Fibroblast of upper back skin (primary cell): ENCODE data around the gene ZNG1B.
"Not testable (repeated sequence)": the region's sequence is repeated elsewhere in the genome, so short reads cannot be mapped to it uniquely, and the experiment has no call there.

Experiments
- DNase-seq: peaks from one replicate; pipeline ENCODE4 v3.0.0-alpha.2; 2013

The ZNG1B gene

DNA sequence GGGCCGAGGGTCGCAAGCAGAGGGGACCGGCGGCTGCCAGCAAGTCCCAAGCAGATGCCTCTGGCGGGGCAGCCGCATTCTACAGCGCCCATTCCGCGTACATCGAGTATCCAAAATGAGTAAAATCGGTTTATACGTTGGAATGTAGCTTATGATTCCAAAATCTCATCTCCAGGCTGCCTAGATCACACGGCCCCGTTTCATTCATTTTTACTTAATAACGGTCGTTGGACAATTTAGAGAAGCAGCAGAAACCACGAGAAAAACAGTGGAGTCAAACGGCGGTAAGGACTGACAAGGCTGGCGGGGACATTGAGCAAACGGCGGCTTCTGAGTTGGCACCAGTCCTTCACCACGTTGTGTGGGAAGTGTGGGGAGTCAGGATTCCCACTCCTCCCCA lies 66.6 kb downstream of the ZNG1B start:
- DNase-seq, result not testable (repeated sequence)

DNA sequence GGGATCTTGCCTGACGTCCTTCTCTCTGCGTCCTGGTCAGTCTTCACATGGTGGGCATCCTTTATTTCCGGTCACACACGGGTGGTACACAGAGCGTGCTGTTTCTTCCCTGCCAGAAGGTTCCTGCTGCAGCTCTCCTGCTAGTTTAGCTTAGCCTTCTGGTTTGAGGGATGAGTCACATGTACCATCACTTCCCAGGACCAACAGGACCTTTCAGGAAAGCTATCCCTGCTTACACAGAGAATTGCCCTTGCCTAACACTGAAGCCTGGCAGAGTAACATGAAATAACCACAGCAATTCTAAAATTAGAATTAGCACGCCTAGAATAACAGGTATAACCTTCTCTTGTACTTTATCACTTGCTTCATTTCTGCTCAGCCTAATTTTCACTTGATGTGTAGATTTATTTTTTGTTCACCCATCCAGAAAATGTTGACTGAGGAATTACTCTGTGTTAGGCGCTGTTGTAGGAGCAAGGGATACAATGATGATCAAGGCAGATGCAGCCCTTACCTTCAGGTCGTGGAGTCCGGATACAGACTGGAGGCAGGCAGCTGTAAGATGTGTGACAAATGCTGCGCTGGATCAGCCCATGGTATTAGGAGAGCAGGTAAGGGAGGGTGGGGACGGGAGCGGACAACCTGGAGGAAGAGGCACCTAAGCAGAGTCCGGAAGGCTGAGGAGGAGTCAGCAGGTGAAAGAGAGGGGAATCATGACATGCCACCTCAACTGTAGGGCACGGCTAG lies 70.1 kb downstream of the ZNG1B start:
- DNase-seq, result not testable (repeated sequence)

DNA sequence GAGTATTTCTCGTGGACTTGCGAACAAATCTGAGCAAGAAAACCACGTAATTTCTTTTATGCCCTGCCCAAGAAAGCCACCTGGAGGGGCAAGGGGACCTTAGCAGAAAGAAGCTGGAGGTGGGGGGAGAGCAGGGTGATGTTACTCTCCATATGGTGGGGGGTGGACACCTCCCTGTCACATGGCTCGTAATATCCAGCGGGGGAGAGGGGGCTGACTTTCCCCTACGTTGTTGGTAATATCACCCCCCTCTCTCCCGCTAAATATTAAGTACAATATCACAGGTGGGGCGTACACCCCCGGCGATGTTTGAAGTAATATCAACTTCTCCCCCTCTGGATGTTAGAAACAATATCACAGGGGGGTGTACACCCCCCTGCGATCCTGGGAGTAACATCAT lies 70.7 kb downstream of the ZNG1B start:
- DNase-seq, result not testable (repeated sequence)

DNA sequence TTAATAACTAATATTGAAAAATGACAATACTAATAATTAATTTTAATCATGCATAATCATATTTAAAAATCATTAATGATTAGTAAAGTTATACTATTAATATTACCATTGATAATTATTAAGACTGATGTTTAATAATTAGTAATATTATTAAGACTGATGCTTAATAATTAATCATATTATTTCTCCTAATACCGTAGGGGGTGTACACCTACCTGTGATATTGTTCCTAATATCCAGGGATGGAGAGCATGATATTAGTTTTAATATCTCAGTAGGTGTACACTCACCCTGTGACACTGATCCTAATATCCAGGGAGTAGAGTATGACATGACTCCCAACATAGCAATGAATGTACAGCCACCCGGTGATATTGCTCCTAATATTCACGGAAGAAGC lies 73.4 kb downstream of the ZNG1B start:
- DNase-seq, result not testable (repeated sequence)

DNA sequence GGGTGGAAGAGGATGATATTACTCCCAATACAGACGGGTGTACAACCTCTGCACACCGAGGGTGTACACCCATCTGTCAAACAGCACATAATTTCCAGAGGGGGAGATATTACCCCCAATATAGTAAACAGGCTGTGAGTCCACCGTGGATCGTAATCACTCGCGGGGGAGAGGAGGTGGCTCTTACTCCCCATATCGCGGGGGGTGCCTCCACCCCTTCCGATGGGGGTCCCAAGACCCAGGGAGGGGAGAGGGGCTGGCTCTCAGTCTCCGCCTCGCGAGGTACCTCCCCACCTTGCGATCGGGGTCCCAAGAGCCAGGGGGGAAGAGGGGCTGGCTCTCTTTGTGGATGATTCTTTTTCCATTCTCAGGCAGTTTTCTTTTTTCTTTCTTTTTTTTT lies 74.4 kb downstream of the ZNG1B start:
- not testable (repeated sequence) for DNase-seq

DNA sequence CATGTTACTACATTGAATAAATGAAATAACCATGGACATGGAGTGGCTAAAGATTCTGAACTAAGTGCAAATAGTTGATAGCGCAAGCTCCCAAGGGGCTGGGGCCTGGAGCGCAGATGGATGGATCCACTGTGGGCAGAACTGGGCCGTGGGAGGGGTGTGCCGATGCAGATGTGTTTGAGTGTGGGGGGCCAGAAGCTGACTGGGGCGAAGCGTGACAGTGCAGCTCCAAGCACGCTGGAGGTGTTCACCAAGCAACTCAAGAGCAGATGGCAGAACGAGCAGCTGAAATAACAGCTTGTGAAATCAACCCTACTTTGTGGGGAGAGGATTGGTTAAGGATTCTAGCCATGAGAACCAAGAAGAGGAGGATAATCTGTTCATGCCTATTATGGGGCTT lies 78.0 kb downstream of the ZNG1B start:
- DNase-seq, result not testable (repeated sequence)

DNA sequence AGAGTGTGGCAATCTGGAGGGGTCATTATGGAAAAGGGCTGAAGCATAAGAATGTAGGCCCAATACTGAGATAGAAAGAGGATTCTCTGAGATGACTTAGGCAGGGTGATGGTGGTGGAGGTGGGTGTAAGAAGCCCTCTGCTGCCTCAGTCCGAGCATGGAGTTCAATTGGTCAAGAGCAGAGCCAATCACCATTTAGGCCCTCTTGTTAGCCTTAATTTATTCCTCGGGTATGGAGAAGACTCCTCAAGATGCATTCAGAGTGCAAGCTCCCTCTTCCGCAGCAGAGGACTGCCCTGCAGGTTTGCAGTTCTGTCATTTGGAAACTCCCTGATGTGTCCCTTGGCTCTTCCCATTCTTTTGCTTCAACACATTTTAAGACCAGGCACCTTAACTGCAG lies 78.5 kb downstream of the ZNG1B start:
- not testable (repeated sequence) for DNase-seq

DNA sequence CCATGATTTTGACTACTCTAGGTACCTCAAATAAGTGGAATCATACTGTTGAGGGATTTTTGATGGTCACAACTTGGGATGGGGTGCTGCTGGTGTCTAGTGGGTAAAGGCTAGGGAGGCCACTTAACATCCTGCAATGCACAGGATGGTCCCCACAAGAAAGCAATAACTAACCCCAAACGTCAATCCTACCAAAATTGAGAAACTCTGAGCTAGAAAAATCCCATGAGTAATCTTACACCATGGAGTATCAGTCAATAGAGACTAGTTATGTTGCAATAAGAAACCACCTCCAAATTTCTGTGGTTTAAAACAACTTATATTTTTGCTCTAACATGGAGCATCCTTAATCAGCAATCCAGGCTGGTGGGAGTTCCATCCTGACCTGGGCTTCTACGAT lies 79.5 kb downstream of the ZNG1B start:
- not testable (repeated sequence) for DNase-seq

DNA sequence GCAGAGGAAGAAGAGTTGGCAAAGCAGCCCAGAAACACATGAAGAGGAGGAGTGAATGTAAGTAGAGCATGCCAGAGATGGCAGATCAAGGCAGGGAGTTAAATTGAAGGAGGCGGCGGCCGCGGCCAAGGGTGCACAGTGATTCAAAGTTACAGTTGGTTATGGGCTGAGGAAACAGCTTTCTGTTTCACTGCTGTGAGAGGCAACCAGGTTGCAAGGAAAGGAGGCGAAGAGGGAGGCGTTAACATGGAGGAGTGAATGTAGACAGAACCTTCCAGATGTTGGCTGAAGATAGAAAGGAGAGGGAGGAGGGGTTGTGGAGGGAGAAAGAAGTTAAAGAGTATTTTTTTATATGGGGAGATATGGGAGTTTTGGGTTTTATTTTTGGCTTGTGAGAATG lies 83.3 kb downstream of the ZNG1B start:
- DNase-seq, result not testable (repeated sequence)

DNA sequence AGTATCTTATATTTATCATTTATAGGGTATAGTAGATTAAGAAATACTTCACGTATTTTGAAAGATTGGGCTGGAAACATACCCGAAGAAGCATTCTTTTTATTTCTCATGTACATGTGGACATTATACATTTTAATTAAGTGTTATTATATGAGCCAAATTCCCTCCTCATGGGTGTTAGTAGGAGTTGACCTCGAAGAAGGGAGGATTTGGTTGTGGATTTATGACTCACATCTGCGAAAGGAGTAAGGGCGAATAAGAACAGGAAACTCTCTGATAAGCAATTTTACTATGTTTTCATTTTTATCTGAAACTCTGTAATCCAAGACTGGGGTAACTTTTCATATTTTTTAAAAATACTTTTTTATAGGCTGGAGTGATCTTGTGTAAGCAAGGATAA lies 84.0 kb downstream of the ZNG1B start:
- DNase-seq, result not testable (repeated sequence)

DNA sequence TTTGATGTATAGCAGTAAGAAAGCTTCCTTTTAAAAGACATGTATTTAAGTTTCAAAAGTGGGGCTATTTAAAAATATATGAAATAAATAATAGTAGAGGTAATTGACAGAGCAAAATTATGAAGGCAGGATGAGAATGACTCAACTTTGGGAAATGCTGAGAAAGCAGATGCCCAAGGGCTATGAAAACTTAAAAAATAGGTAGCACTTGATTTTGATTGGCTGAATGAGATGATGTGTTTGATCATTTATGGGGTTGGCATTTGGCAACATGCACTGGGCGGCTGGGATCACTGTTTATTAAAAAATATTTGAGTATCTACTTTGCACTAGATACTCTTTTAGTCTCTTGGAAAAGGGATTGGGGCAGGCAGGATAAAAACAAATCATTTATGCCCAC lies 87.5 kb downstream of the ZNG1B start:
- not testable (repeated sequence) for DNase-seq

DNA sequence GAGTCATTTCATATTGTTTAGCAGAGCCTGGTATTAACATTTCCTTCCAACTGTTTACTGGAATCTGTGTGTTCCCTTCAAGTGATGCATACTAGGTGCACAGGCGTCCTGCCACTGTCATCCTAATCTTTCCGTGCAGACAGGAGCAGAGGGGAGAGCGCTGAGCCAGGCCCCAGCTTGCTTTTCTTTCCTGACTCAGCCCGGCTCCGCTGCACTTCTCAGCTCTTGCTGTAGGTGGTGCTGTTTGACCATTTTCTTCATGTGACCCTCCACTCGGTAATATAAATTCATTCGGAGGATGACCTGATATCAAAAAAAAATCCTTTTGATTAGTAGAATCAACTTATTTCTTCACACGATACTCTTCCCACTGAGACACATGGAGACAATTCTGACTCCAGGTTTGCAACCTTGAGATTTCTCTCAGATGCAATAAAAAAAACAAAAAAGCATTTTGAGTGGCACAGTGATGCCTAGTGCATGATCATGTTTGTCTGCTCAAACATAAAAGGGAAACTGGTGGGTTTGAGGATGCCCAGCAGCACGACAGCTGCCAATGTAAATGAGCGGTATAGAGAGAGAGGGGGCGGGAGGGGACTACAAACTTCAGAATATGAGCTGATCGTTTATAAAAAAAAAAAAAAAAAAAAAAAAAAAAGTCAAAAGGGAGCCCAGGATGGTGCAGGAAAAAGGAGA lies 90.0 kb downstream of the ZNG1B start:
- not testable (repeated sequence) for DNase-seq

DNA sequence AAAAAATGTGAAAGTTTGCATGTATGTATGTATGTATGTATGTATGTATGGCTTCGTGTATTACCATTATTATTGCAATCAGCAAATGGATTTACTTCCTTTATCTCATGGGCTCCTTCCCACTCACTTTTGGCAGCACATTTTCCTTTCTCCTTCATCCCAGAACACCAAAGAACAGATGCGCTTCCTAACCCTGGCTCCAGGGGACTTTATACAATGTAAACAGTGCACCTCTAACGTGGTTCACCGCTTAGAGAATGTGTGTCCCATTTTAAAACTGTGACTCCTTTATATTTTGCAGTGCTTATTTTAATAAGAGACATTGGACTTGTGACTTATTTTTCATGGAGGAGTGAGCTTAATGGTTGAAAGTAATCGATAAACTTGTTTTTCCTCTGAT lies 90.6 kb downstream of the ZNG1B start:
- not testable (repeated sequence) for DNase-seq

DNA sequence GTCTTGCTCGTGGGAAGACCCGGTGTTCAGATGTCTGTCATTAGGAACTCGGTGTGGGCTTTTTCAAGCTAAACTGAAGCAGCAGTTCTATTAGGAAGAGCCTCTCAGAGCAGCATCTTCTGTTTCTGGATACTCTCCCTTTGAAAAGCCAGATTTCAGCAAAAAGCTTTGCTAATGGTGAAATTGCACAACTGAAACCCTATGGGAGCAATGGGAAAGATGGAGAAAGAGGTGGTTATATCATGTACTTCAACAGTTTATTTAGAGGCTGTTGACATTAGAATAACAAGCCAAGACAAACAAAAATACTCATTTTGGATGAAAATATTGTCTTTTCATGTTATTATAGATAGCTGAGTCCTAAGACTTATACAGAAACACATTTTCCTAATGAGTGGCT lies 91.4 kb downstream of the ZNG1B start:
- not testable (repeated sequence) for DNase-seq

DNA sequence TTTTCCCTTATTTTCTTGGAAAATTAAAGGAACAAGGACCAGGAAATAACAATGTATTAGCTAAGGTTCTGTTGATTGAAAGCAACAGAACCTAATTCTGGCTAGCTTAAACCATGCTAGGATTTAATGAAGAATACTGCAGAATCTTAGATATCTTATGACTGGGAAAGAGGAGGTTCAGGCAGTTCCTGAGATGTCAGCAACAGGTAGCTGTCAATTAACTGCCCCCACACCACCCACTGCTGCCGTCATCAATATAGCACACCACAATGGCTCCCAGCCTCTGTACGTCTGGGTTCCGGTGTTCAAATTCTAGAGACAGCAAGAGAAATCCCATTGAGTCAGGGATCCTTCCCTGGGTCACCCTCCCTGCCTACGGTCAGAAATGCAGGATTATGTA lies 95.5 kb downstream of the ZNG1B start:
- not testable (repeated sequence) for DNase-seq

DNA sequence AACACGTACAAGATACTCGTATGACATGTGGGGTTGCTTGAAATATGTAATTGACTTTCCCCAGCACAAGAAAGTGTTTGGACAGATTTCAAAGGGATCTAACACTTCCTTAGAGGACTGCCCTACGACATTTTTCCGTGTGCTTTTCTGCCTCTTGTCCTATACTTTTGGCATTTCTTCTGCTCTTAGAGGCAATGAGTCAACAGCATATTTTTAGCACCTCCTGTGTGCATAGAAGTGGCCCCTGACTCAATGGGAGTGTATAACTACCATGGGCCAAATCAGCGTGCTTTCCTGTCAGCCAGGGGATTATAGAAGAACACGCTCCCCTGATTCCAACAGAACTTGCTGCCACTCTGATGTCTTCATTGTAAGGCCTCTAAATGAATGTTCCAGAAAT lies 99.1 kb downstream of the ZNG1B start:
- DNase-seq, result not testable (repeated sequence)

DNA sequence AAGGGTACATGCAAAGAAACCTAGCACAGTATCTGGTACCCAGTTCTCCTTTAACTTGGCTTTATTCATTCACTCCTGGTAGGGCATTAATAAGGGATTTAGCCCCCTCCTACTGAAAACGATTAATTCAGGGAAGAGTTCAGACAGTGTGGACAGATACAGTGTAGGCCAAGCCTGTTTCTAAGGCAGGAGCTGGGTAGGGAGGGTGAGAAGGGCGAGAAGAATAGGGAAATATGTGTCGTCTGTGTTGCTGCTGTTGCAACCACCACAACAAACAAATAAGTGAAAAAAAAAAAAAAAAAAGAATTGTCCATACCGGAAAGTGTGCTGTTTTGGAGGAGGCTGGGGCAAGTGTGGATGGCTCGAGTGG lies 103.3 kb downstream of the ZNG1B start:
- DNase-seq, result not testable (repeated sequence)

DNA sequence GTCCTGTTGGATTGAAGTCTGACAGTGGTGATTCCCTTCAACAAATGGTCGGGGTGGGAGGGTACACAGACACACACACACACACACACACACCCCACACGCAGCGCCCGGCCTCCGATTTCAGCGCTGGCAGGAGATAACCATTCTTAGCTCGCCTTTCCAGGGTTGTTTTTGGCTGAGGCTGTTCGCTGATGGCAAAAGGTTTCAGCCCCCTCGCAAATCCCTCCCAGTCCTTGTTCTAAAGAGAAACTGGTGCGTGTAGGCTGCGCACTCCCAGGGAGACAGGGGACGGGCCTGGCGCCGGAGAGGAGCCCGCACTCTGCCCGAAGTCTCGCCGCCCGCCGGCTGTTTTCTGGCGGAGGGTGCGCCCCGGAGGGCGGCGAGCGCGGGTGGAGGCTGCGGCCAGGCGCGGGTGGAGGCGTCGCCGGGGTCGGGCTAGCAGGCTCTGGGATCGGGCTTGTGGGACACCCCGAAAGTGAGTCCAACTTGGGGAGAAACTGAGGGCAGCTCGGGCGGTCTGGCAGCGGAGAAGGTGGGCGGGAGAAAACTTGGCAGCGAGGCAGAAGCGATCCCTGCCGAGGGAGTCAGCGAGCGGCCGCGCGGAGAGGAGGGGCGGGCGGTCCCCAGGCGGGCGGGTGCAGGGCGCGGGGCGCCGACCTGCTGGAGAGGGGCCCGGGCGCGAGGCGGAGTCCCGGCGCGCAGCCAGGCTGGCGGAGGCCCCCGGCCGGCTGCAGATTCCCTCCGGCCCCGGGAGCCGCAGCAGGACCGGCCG lies 103.9 kb downstream of the ZNG1B start:
- DNase-seq, result peak; percentile 37

DNA sequence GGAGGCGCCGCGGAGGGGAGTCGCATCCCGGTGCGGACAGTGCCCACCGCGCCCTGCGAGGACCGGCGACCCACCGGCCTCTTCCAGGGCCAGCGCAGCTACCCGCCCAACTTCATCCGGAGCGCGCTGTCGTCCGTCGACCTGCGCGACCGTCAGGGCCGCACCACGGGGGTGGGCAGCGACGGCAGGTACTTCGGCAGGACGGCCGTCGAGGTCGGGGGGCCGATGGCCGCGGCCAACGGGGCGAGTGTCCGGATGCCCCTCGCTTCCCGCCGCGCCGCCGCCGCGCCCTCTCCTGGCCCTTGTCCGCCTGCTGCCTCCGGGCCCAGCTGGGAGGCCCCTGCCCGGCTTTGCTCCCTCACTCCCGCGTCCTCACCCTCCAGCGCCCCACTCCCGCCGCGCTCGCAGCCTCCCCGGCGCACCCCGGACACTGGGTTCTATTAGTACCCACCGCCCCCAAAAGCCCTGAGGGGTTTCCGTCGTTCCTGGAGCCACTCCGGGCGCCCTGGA lies 104.5 kb downstream of the ZNG1B start:
- DNase-seq, result not testable (repeated sequence)

DNA sequence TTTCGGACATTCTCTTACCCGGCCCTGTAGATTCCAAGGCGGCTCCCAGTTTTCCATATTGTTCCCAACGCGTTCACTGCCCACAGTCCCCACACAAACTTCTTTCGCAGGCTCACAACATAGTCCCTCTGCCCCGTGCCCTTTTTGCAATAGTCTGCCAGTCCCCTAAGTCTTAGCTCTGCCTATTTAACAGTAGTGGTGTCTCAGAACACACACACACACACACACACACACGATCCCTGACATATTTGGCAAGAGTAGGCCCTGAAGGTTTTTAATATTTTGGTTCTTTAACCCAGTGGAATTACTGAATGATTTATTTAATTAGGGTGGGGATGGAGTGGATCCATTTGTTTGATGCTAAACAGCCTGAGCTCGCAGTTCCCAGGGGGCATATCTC lies 105.0 kb downstream of the ZNG1B start:
- not testable (repeated sequence) for DNase-seq
